ENCODE measurements around the gene TMEM126B.

DNA sequence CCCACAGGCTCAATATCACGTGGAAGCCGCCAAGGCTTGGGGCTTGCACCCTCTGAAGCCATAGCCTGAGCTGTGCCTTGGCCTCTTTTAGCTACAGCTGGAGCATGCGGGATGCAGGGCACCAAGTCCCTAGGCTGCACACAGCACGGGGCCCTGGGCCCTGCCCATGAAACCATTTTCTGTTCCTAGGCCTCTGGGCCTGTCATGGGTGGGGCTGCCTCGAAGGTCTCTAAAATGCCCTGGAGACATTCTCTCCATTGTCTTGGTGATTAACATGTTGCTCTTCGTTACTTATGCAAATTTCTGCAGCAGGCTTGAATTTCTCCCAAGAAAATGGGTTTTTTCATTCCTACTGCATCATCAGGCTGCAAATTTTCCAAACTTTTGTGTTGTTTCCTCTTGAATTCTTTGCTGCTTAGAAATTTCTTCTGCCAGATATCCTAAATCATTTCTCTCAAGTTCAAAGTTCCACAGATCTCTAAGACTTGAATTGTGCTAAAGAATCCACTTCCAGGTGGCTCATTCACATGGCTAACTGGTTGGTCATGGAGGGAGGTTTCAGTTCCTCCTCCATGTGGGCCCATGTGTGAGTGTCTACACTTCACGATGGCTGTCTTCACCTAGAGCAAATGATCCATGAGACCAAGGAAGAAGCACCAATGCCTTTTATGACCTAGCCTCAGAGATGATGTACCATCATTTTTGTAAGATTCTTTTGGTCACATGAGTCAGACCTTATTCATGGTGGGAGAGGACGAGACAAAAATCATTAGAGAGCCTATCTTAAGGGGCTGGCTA, 43.9 kb downstream of the TMEM126B start:
- TF ChIP-seq CSDC2 (CRISPR knock-in tag; IDR thresholded peaks at IDR 0.05) (no peak), GLIS3 (CRISPR knock-in tag; IDR thresholded peaks at IDR 0.05) (no peak), ESRRG (CRISPR knock-in tag; IDR thresholded peaks at IDR 0.05) (no peak)

Data from SK-N-SH treated with all-trans-retinoic acid at 6 μM for 48 hours (cell line).